ENCODE data around the gene CMTM8.
A peak's percentile ranks its signal among the peaks of the same experiment; 100 is the strongest.

CMTM8 gene

GRCh38 chr3:32236377-32236776 lies 2.1 kb upstream of the CMTM8 start:
- no peak for DNase-seq

- peak; percentile 16 for DNase-seq
Observed at GRCh38 chr3:32237670-32238452, 619 bp upstream of the CMTM8 start.

GRCh38 chr3:32239307-32240158 lies 1.1 kb downstream of the CMTM8 start:
- no peak for DNase-seq

GRCh38 chr3:32240159-32240545 lies 1.7 kb downstream of the CMTM8 start:
- DNase-seq: peak; percentile 77

GRCh38 chr3:32241100-32241499 lies 2.6 kb downstream of the CMTM8 start:
- DNase-seq: no peak

- no peak for DNase-seq
Observed at GRCh38 chr3:32243519-32243918, 5.0 kb downstream of the CMTM8 start.

GRCh38 chr3:32245200-32245599 lies 6.7 kb downstream of the CMTM8 start:
- no peak for DNase-seq

- DNase-seq: peak; percentile 14
Observed at GRCh38 chr3:32246079-32246675, 7.7 kb downstream of the CMTM8 start.

- peak; percentile 69 for DNase-seq
Observed at GRCh38 chr3:32249184-32249782, 10.8 kb downstream of the CMTM8 start.

- no peak for DNase-seq
Observed at GRCh38 chr3:32254268-32254667, 15.8 kb downstream of the CMTM8 start.

- DNase-seq: no peak
Observed at GRCh38 chr3:32255345-32255744, 16.9 kb downstream of the CMTM8 start.

GRCh38 chr3:32256206-32256605 lies 17.7 kb downstream of the CMTM8 start:
- DNase-seq: no peak

GRCh38 chr3:32257042-32257441 lies 18.6 kb downstream of the CMTM8 start:
- DNase-seq: no peak

GRCh38 chr3:32257641-32258438 lies 19.4 kb downstream of the CMTM8 start:
- DNase-seq: peak; percentile 11

GRCh38 chr3:32258869-32259268 lies 20.4 kb downstream of the CMTM8 start:
- DNase-seq: no peak

- DNase-seq: no peak
Observed at GRCh38 chr3:32261545-32261944, 23.1 kb downstream of the CMTM8 start.

GRCh38 chr3:32262201-32262600 lies 23.7 kb downstream of the CMTM8 start:
- no peak for DNase-seq

GRCh38 chr3:32274306-32274705 lies 35.8 kb downstream of the CMTM8 start:
- DNase-seq: no peak

- DNase-seq: no peak
Observed at GRCh38 chr3:32275506-32275905, 37.0 kb downstream of the CMTM8 start.

GRCh38 chr3:32276279-32276841 lies 37.9 kb downstream of the CMTM8 start:
- DNase-seq: peak; percentile 11

GRCh38 chr3:32278714-32279113 lies 40.2 kb downstream of the CMTM8 start:
- DNase-seq: no peak

GRCh38 chr3:32280262-32280910 lies 41.9 kb downstream of the CMTM8 start:
- no peak for DNase-seq

All from hematopoietic multipotent progenitor cell treated with erythropoietin and hydrocortisone succinate and interleukin-3 and kit ligand, for 6 days (in vitro differentiated cells).